Activated CD8-positive, alpha-beta memory T cell treated with anti-CD3 and anti-CD28 coated beads for 24 hours (primary cell): ENCODE measurements around the gene CCDC63.

Experiments
- DNase-seq: peaks from one replicate; pipeline ENCODE4 v3.0.0-alpha.2; 2020

CCDC63 gene

DNA sequence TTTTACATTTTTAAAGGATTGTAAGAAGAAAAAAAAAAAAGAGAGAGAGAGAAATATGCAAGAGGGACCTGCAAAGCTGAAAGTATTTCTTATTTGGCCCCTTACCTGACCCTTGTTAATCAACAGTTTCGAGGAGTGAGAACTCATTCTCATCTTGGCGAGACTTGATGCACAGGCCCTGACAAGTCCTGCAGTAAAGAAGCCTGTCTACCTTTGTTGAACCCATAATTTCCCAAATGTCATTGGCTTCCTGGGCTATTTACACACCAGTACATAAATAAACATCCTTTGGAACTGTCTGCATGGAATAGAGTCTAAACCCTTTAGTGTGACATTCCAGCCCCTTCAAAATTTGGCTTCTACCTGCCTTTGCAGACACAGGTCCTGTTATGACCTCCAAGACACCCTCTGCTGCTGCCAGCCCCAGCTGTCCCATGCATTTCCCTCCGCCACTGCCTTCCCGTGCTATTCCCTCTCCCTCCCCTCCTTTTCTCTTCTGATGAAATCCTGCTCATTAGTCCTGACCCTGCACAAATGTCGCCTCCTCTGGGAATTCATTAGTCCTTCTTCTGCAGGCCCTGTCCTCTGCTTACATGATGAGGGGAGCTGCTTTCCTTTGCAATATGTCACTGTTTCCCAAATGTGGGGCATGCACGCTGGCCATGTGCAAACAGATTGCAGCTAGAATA, 38.5 kb downstream of the CCDC63 start:
- no peak for DNase-seq

DNA sequence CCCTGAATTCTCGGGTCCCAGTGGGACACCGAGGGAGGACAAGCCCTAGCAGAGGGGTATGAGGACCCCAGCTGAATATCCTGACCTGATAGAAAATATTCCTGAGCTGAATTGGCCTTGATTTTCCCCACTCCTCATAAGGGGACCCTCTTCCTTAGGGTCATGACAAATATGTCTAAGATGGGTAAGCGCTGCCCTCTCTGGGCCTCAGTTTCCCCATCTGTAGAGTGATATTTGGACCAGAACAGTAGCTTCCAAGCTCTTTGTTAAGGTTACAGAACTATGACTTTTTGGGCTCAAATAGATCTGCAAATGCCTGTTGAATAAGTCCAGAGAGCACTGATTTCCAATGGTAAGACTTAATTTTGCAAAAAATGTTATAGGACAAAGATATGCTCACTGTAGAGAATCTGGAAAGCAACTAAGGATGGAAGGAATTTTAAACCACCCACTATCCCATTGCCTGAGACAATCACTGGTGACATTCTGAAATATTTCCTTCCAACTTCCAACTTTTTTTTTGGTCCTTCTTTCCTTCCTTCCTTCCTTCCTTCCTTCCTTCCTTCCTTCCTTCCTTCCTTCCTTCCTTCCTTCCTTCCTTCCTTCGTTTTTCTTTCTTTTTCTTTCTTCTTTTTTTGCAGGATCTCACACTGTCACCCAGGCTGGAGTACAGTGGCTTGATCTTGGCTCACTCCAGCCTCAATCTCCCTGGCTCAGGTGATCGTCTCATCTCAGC, 41.6 kb downstream of the CCDC63 start:
- no peak for DNase-seq

GRCh38 chr12:110889361-110889760, 42.6 kb downstream of the CCDC63 start:
- no peak for DNase-seq

DNA sequence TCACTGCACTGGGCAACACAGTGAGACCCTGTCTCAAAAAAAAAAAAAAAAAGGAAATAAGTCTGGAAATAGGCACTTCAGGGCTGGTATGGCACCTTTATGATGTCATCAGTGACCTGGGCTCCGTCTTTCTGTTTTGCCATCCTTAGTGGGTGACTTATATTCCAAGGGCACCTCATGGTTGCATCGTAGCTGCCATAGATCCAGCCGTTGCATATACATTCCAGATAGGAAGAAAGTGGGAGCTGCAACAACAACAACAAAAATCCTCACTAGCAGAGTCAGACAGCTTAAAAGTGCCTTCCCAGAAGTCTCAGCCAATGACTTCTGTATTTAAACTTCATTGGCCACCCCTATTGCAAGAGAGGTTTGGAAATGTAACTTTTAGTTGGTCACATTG, 47.2 kb downstream of the CCDC63 start:
- no peak for DNase-seq

DNA sequence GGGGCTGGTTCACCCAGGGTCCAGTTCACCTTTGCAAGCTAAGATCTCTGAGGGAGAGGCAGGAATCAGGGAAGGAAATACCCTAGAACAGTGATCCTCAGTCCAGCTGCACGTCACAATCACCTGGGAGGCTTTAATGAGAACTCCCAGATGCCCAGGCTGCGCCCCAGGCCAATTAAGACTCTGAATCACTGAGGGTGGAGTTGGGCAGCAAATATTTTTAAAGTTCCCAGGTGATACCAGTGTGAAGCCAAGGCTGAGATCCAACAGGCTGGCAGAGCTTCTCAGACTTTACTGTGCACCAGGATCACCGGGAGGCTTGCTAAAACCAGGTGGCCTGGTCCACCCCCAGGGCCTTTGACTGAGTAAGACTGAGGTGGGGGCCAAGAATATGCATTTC, 49.8 kb downstream of the CCDC63 start:
- no peak for DNase-seq

DNA sequence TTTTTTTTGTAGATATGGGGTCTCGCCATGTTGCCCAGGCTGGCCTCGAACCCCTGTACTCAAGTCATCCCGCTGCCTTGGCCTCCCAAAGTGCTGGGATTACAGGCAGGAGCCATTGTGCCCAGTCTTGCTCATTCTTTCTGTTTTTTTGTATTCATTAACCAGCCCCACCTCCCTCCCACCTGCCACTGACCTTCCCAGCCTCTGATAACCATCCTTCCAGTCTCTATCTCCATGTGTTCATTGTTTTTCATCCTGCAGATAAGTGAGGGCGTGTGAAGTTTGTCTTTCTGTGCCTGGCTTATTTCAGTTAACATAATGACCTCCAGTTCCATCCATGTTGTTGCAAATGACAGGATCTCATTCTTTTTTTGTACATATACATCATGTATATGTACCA, 54.6 kb downstream of the CCDC63 start:
- DNase-seq, result no peak

DNA sequence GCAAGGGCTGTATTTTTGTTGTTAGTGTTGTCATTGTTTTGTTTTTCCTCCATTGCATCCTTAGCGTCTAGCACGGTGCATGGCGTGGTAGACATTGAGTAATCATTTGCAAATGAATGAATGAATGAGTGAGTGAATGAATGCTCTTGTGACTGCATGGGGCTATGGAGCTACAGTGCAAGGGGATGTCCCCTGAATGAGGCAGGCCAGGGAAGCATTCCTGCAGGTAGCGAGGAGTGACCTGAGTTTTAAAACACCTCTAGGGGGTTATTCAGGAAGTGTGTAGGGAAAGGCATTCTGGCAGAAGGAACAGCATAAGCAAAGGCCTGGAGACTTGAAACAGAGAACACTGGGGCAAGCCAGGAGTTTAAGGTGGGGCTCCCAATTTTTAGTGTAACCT, 56.7 kb downstream of the CCDC63 start:
- no peak for DNase-seq

DNA sequence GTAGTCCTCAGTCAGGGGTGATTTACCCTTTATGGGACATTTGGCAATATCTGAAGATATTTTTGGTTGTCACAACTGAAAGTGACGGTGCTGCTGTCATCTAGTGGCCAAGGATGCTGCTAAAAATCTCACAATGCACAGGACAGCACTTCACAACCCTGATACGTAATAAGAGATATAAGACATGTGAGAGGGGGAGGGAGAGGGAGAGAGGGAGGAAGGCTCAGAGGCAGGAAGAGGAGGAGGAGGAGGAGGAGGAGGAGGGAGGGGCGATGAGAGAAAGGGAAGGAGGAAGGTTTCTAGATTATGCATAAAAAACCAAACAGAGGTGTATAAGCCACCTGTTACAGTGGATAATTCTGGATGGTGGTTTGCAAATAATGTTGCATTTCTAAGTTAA, 59.3 kb downstream of the CCDC63 start:
- no peak for DNase-seq

DNA sequence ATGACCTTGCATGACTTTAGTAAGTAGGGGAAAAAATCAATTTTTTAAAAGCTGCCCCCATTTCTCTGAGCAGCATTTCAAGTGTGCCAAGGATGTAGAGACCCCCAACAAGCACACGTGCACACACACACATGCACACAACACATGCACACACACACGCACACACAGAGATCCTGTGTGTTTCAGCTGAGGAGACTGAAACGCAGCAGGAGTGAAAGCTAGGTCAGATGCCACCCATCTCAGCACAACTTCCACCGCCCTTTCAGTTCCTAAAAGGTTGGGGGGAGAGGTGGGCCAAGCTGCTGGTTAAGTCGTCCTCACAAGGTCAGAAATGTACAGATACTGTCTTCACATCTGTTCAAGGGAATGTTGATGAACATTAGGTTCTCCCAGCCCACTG, 59.7 kb downstream of the CCDC63 start:
- DNase-seq, result no peak

DNA sequence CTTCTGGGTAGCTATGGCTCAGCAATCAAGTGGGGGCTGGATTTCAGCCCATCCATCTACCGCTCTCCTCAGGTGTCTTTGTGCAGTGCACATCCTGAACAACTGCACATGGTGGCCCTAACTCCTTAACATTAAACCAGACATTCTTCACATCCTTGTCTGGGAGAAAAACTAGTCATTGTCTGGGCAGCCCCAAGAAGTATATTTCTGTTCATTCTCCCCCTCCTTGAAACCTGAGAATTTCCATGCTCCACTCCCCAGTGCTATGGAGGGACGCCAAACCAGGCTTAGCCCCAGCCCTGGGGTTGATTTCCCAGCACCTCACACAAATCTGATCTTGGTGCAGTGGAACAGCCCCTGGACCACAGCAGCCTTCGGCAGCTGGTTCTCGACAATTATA, 60.2 kb downstream of the CCDC63 start:
- DNase-seq, result no peak

- no peak for DNase-seq
These were observed 60.8 kb downstream of the CCDC63 start for GRCh38 chr12:110907583-110907982.

- no peak for DNase-seq
These were observed 61.8 kb downstream of the CCDC63 start for GRCh38 chr12:110908377-110909152.

- no peak for DNase-seq
These were observed 65.5 kb downstream of the CCDC63 start for GRCh38 chr12:110912263-110912662.

DNA sequence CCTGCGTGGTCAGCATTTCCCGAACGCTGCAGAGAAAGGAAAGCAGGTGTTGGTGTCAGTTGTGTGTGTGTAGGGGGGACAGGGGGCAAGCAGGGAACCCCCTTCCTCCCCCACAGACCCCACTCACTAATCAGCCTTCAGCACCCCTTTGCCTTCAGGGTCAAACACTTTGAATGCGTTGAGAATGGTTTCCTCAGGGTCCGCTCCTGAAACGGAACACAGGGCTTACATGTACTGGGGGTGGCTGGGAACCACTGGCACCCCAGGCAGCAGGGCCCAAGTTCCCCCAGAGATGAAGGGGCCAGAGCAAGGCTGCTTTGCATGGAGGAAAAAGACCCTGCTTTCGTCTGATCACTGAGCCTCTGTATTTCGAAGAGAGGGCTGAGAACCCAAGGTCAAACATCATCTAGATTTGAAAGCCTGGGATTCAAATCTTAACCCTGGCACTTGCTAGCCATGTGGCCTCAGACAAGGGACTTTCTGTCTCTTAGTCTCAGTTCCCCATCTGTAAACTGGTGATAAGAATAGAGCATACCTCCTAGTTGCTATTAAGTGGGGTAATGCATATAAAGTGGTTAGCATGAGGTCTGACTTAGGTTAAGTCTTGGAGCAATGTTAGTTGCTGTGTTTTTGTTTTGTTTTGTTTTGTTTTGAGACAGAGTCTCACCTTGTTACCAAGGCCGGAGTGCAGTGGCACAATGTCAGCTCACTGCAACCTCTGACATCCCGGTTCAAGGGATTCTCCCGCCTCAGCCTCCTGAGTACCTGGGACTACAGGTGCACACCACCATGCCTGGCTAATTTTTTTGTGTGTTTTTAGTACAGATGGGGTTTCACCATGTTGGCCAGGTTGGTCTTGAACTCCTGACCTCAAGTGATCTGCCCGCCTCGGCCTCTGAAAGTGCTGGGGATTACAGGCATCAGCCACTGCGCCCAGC, 66.6 kb downstream of the CCDC63 start:
- no peak for DNase-seq

- DNase-seq, result no peak
These were observed 69.6 kb downstream of the CCDC63 start for GRCh38 chr12:110916295-110916875.

GRCh38 chr12:110917467-110917866, 70.7 kb downstream of the CCDC63 start:
- DNase-seq, result no peak

- no peak for DNase-seq
These were observed 71.2 kb downstream of the CCDC63 start for GRCh38 chr12:110917961-110918360.

DNA sequence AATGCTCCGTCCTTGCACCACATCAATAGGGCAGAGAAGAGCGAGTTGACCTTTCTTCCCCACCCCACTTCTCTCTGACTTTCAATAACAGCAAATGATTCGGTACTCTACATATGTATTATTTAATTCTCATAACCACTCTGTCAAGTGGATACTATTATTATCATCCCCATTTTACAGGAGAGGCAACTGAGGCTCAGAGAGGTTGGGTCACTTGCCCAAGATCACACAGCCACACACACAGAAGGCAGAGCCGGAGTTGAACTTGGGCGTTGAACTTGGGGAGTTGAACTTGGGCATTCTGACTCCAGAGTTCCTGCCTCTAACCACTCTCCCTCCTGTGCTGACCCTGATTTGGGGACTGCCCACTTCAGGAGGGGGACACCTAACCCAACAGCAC, 72.9 kb downstream of the CCDC63 start:
- no peak for DNase-seq

GRCh38 chr12:110920324-110920910, 73.6 kb downstream of the CCDC63 start, which contains the start of gene MYL2:
Gene MYL2, minus strand, starts transcription at chr12:110920579. Its CDS starts 50 bp downstream, at chr12:110920529.
- no peak for DNase-seq

- DNase-seq, result no peak
These were observed 74.5 kb downstream of the CCDC63 start for GRCh38 chr12:110921262-110921661.

DNA sequence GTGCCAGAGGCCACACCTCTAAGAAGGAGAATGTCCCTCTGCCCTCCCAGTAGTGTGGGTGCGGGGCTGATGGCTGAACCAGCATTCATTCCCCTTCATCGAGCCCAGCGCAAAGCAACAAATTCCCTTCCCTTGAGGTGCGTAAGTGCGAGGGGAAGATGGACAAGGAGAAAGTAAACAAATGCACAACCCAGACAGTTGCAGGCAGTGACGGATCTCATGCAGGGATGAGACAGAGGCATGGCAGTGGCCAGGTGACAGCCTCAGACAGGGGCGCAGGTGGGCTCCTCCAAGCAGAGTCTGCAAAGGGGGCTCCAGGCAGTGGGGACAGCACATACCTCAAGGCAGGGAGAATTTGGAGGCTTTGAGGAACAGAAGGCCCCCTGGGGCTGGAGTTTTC, 75.9 kb downstream of the CCDC63 start:
- DNase-seq, result no peak

DNA sequence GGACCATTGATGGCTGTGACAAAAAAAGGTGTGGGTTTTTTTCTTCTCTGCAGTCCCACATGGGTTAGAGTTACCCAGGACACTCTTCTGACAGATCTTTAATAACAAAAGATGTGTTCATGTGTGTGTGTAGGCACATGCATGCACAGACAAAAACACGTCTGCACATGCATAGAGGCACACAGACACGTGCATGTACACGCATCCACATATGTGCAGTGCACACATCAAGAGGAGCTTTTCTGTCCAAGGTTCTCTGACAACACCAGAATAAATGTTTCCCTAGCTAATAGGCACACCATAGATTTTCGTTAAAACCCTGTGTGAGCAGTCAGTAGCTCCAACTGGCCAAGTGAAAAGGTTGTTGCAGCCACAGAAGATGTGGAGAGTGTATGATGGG, 76.4 kb downstream of the CCDC63 start:
- DNase-seq, result no peak
